Measurements from ENCODE around the gene MORN1. TPM values are rescaled to one million over a fixed set of nuclear protein-coding genes. Genes with fewer than 3 reads are reported as not detected.

MORN1 gene
- total RNA-seq, 1 donor from 2014 or later, result 12.7 TPM

DNA sequence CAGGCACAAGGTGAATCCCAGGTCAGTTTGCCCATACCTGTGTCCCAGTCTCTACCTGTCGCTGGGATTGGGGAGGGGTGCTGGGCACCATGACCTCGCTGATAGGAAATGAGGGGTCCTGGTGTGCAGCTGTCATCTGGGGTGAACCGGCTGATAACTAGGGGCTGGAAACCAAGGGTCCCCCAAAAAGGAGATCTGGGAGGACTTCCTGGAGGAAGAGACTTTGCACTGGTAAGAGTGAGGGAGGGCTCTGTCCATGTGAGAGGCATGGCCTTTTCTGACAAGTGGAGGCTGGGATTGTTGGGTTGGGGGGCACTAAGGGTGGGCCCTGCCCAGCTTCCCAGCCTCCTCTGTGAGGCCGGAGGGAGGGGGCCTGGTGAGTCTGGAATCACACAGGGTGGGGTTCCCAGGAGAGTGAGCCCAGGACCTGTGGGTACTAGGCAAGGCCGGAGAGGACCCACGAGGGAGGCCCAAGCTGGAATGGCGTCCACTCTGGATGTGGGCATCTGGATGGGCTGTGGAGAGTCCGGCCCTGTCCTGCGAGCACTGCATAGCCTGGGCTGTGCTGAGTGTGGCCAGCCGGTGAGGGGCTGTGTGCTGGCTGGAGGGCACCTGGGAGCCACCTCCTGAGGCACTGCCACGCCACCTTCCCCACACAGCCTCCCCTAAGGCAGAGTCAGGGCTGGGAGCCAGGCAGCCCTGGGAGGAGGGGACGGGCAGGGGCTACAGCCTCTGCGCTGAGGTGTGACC, 25.9 kb upstream of the MORN1 start:
- no peaks in the 10 kb centered on the region for H3K36me3 Mint-ChIP-seq (ENCODE audit: unreplicated experiment)
- peaks cover 4% of the 10 kb centered on the region for H3K27me3 Mint-ChIP-seq (ENCODE audit: unreplicated experiment)
- no peak for TF ChIP-seq CTCF (IDR thresholded peaks at IDR 0.05)
- H3K4me1 Mint-ChIP-seq (ENCODE audit: unreplicated experiment), result peaks cover 11% of the 10 kb centered on the region
- H3K4me3 Mint-ChIP-seq (ENCODE audit: unreplicated experiment), result no peak overlapping the region
- DNase-seq (ENCODE audit: extremely low spot score, unreplicated experiment), result no peak
- no peaks in the 10 kb centered on the region for H3K9me3 Mint-ChIP-seq (ENCODE audit: unreplicated experiment)
- H3K27ac Mint-ChIP-seq (ENCODE audit: unreplicated experiment), result no peak overlapping the region

- no peak for TF ChIP-seq CTCF (IDR thresholded peaks at IDR 0.05)
- Mint-ChIP-seq H3K4me1 (ENCODE audit: unreplicated experiment) (peaks cover 14% of the 10 kb centered on the region), H3K4me3 (ENCODE audit: unreplicated experiment) (no peak overlapping the region), H3K27ac (ENCODE audit: unreplicated experiment) (no peak overlapping the region), H3K9me3 (ENCODE audit: unreplicated experiment) (no peaks in the 10 kb centered on the region), H3K27me3 (ENCODE audit: unreplicated experiment) (peaks cover 4% of the 10 kb centered on the region), H3K36me3 (ENCODE audit: unreplicated experiment) (no peaks in the 10 kb centered on the region)
- no peak for DNase-seq (ENCODE audit: extremely low spot score, unreplicated experiment)
Measured at GRCh38 chr1:2416403-2416802, 25.0 kb upstream of the MORN1 start.

DNA sequence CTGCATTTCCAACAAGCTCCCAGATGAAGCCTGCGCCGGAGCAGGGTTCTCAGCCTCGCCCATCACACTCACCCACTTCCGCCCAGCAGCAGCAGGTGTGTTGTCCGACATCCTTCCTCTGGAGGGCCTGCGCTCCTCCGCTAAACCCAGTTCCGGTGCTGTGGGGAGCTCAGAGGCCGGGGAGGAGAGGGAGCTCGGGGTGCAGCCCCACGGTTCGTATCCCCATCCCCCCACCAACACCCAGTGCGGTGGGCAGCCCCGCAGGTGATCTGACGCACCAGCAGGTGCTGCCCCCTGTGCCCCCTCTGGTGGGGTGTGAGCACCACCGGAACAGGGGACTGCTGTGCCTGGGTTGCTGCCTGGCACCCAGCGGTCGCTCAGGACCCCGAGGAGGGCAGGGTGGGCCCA, 24.5 kb upstream of the MORN1 start:
- DNase-seq (ENCODE audit: extremely low spot score, unreplicated experiment), result no peak
- Mint-ChIP-seq H3K36me3 (ENCODE audit: unreplicated experiment) (no peaks in the 10 kb centered on the region), H3K27me3 (ENCODE audit: unreplicated experiment) (peaks cover 4% of the 10 kb centered on the region), H3K27ac (ENCODE audit: unreplicated experiment) (no peak overlapping the region), H3K4me3 (ENCODE audit: unreplicated experiment) (no peak overlapping the region), H3K4me1 (ENCODE audit: unreplicated experiment) (peaks cover 19% of the 10 kb centered on the region), H3K9me3 (ENCODE audit: unreplicated experiment) (no peaks in the 10 kb centered on the region)
- no peak for TF ChIP-seq CTCF (IDR thresholded peaks at IDR 0.05)

GRCh38 chr1:2415337-2415736, 24.0 kb upstream of the MORN1 start:
- H3K27me3 Mint-ChIP-seq (ENCODE audit: unreplicated experiment), result peaks cover 4% of the 10 kb centered on the region
- H3K4me3 Mint-ChIP-seq (ENCODE audit: unreplicated experiment), result no peak overlapping the region

More at GRCh38 chr1:2415337-2415736, 24.0 kb upstream of the MORN1 start:
- DNase-seq (ENCODE audit: extremely low spot score, unreplicated experiment), result no peak
- no peak overlapping the region for H3K27ac Mint-ChIP-seq (ENCODE audit: unreplicated experiment)
- peaks cover 21% of the 10 kb centered on the region for H3K4me1 Mint-ChIP-seq (ENCODE audit: unreplicated experiment)
- H3K9me3 Mint-ChIP-seq (ENCODE audit: unreplicated experiment), result no peaks in the 10 kb centered on the region
- no peak for TF ChIP-seq CTCF (IDR thresholded peaks at IDR 0.05)
- no peaks in the 10 kb centered on the region for H3K36me3 Mint-ChIP-seq (ENCODE audit: unreplicated experiment)
